Stimulated activated CD8-positive, alpha-beta memory T cell treated with anti-CD3 and anti-CD28 coated beads, Interleukin-4, amount 100 ng/mL, for 48 hours (primary cell): ENCODE data around the gene PCBP3.

ENCODE experiments used
- DNase-seq: peaks from one replicate; pipeline ENCODE4 v3.0.0-alpha.2; 2020

Gene PCBP3

GRCh38 chr21:45818276-45818903 is 174.9 kb downstream of the PCBP3 start:
- peak; percentile 34 for DNase-seq

- peak; percentile 88 for DNase-seq
These were observed 175.4 kb downstream of the PCBP3 start for GRCh38 chr21:45818904-45819285.

- DNase-seq: peak; percentile 37
These were observed 176.1 kb downstream of the PCBP3 start for GRCh38 chr21:45819478-45820170.

GRCh38 chr21:45820171-45821091 is 176.9 kb downstream of the PCBP3 start:
- peak; percentile 86 for DNase-seq

GRCh38 chr21:45821315-45821962 is 177.9 kb downstream of the PCBP3 start:
- DNase-seq: peak; percentile 21

- DNase-seq: no peak
These were observed 178.5 kb downstream of the PCBP3 start for GRCh38 chr21:45821998-45822397.

GRCh38 chr21:45822429-45823099 is 179.0 kb downstream of the PCBP3 start:
- DNase-seq: peak; percentile 16

GRCh38 chr21:45823100-45823681 is 179.7 kb downstream of the PCBP3 start:
- DNase-seq: peak; percentile 14

GRCh38 chr21:45824546-45825215 is 181.2 kb downstream of the PCBP3 start:
- peak; percentile 23 for DNase-seq

- peak; percentile 15 for DNase-seq
These were observed 181.7 kb downstream of the PCBP3 start for GRCh38 chr21:45825219-45825618.

- DNase-seq: peak; percentile 20
These were observed 183.3 kb downstream of the PCBP3 start for GRCh38 chr21:45826676-45827301.

- peak; percentile 25 for DNase-seq
These were observed 183.8 kb downstream of the PCBP3 start for GRCh38 chr21:45827302-45827692.

- DNase-seq: peak; percentile 17
These were observed 184.5 kb downstream of the PCBP3 start for GRCh38 chr21:45827881-45828579.

GRCh38 chr21:45828580-45829570 is 185.3 kb downstream of the PCBP3 start:
- DNase-seq: peak; percentile 18

GRCh38 chr21:45829668-45830067 is 186.1 kb downstream of the PCBP3 start:
- DNase-seq: no peak

- no peak for DNase-seq
These were observed 186.7 kb downstream of the PCBP3 start for GRCh38 chr21:45830221-45830640.

GRCh38 chr21:45830720-45831366 is 187.3 kb downstream of the PCBP3 start:
- no peak for DNase-seq

- peak; percentile 20 for DNase-seq
These were observed 188.6 kb downstream of the PCBP3 start for GRCh38 chr21:45831991-45832740.
